Epidermal melanocyte (primary cell): ENCODE results near the gene CLDN17.

Source experiments
- DNase-seq: peaks from one replicate; pipeline ENCODE4 v3.0.0; 2011; ENCODE audit warnings: low spot score; ENCODE audit not compliant: insufficient read length

Gene CLDN17

DNA sequence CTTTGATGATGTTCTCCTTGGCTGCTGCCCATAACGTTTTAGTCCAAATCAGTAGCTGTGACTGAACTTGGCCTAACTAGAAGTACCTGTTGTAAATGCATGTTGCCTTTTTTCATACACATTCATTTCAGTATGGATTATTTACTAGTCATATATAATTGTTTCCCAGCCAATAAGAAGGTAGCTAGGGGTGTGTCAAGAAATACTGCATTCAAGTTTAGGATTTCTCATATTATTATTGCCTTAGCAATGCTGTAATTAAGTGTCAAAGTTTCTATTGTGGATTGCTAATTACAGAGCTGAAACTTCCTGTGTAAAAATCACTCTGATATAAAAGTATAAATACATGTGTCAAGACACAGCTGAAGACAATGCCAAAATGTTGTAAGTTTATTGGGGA is at the start of gene CLDN17:
TSS of gene CLDN17 (minus strand) at position 101 of the 400 bp plus-strand sequence. CDS start 188 bp downstream, outside the sequence.
- DNase-seq, result no peak

DNA sequence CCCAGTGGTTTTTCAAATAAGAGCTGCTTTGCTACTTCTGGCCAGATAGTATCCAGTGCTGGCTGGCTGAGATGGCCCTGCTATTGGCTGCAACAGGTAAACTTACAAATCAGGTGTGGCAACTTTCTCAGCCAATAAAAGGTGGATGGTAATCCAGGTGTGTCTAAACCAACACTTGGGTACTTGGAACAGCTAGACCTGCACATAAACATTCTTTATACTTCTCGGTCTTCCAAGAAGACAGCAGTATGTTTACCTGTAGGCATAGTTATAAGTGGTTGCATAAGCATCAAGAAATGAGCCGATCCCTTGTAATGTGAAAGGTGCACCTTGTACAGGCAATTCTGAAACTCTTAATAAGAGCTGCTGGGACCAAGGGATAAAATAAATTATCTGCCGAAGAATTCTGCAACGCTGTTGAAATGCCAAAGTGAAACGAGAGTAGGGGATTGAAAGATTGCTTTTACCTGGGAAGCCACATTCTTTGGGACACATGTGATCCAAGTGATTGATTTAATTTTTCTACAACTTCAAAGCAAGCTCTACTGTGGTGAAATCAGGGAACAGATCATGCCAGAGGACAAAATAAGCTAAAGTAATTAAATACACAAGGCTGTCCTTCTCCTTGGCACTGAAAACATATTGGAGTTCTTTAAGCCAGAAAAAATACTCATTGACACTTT is 49.6 kb upstream of the CLDN17 start, which contains the start of gene CLDN8:
TSS of gene CLDN8 (minus strand) at position 57 of the 683 bp plus-strand sequence. CDS start 172 bp downstream, outside the sequence.
- DNase-seq, result no peak

GRCh38 chr21:30211071-30211470 is 44.5 kb upstream of the CLDN17 start:
- DNase-seq, result no peak

DNA sequence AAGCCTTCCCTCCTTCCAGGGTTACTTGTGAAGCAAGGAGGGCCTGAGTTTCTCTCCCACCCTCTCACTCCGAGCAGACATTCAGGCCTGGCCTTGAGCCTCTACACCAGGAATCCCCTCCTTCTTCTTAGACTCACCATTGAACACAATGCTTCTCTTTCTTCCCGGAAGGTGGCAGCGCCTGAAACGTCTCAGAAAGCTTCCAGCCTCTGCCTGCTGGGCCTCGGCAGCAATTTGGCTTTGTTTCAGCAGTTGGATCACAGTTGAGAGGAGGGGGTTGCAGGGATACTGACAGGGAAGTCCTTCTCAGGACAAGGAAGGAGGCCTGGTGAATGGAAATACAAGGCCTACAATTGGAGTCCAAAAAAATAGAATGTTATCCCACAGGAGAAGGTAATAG is 43.0 kb upstream of the CLDN17 start:
- no peak for DNase-seq

- DNase-seq, result no peak
These were observed 40.6 kb upstream of the CLDN17 start for GRCh38 chr21:30207252-30207579.

DNA sequence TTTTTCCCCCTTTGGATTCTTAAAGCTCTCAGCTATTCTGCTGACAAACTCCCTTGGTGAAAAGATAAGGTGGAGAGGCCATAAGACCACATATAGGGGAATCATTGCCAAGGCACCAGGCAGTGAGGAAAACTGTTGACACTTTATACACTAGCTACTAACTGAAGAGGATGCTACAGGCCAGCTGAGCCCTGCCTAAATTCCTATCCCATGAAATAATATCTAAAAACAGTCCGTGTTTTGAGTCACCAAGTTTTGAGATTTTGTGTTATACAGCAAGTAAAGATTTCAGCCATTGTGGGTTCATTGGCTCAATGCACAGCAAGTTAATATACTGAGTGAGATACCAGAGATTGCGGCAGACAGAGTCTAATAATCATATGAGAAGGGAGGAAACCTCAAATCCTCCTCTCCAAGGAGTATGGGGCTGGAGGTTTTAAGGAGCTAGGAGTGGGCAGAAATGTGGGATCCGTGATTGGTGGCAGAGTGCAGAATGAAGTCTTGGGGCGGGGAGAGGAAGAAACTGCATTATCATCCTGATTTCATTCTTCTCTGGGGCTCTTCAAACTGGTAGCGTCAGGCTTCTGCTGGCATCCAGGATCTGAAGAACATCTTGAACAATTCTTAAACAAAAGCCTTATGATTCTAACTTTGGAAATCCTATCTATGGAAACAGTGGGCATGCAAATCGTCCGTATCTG is 40.1 kb upstream of the CLDN17 start:
- DNase-seq, result no peak

DNA sequence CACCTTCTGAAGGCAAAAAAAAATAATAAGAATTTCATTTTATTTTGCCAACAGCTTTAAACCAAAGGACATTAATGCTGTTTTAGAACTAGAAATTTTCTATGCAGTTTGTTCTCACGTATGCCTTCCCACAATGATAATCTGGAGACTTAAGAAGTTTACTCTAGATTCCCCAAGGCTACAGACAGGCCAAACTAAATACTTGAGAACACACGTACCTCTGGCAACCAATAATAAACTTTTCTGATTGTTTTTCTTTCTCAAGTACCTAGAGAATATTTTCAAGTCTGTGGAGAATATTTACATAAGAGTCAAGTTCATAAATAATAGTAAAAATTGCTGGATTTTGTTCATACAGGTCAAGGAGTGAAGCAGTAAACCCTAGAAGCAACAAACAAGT is 33.4 kb upstream of the CLDN17 start:
- no peak for DNase-seq

- no peak for DNase-seq
These were observed 28.2 kb upstream of the CLDN17 start for GRCh38 chr21:30194701-30195299.

DNA sequence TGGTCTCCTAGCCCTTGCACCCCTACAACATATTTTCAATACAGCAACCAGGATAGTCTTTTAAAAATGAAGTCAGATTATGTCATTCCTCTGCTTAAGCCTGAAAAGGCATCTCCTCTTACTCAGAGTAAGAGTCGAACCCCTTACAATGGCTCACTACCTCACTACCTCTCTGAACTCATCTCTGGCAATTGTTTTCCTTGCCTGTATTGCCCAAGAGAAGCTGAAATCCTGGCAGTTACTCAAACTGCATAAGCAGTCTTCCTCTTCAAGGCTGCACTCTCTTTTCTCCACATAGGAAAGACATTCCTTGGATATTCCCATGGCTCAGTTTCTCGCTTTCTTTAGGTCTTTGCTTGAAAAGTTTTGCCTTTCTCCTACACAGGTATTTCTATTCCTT is 26.6 kb upstream of the CLDN17 start:
- no peak for DNase-seq

DNA sequence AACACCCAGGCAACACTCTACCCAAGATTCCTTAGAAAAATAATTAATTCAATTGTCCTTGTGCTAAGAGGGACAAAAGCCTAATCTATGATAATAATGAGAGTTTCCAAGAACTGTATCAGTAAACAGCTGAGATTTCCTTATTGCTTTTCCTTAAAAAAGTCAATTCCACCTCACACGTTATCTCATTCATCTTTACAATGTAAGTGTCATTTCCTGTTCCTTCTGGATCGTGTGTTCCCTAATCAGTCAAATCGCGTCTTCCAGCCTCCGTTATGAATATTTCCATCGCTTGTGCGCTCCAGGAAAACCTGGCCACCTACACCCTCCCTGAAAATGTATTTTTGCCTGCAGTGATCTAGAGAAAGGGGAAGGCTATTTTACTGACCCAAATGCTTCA is 23.9 kb upstream of the CLDN17 start:
- DNase-seq, result no peak

GRCh38 chr21:30189773-30190172 is 23.2 kb upstream of the CLDN17 start:
- DNase-seq, result no peak

- no peak for DNase-seq
These were observed 19.6 kb upstream of the CLDN17 start for GRCh38 chr21:30186242-30186641.

DNA sequence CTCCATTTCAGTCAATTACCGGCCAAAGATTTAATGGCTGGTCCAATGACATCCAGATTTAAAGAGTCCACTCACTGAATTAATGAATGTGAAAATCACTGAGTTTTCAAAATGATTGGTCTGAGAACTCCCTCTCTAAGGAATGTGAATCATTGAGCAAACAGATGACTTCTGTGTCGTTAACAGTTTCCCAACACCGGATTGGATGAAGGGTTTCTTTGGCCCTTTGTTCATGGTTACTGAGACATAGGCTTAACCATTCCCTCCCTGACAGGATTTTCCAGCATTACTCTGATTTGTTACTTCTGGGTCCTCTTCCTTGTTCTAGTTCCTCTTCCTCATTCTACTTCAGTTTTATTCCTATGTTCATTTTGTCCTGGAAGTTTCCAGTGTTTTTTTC is 1.5 kb upstream of the CLDN17 start:
- no peak for DNase-seq

DNA sequence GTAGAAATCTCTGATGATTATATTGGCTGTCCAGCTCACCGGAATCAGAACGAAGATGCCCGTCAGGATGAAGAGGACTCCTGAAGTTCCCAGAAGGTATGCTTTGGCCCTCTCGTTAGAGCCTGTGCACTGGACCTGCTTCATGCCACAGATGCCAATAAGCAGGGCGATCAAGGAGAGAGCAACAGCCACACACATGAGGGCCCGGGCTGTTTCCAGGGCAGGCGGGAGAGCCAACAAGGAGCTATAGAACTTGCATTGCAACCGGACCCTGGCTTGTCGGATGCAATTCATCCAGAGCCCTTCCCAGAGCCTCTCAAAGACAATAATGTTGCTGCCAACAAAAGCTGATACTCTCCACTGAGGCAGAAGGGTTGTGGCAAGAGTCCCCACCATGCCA is 434 bp downstream of the CLDN17 start:
- DNase-seq, result no peak

DNA sequence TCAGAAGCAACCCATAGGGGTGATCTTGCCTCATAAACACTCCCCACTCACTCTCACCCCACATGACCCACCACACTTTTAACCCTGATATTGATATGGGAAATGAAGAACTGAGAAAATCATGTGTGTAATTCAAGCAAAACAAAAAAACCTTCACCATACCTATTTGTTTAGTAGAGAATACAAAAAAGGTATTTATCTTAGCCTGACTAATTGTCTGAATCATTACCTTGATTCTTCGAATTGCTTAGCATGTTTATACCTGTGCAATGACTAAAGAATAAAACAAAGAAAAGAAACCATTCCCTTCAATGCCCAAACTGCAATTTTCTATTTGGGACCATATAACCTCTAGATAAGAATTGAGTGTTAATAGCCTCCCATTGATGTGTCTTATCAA is 1.8 kb downstream of the CLDN17 start:
- no peak for DNase-seq

DNA sequence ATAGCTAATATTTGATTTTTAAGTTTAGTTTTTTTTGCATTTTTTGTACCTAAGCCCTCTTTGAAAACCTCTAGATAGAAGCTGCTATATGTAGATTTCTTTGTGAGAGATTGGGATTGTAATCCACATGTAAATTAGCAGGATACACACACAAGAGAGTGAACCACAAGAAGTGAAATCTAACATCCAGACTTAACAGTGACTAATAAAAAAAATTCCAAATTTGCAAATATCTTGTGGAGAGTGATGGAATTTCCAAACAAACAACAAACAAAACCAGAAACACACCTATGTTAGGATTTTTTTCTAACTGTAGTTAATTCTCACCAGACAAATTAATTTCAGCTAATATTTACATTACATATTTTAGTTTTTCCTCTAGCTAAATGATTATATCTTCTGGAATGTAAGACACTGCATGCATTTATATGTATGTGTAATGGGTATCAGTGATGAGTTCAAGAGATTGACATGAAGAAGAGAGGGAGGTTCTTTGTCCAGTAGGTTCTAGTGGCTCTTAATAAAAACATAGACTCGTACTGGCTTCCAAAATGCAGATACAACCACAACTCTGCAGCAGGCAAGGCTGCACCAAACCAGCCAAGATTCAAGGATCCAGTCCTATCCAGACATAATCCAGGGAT is 12.8 kb downstream of the CLDN17 start:
- no peak for DNase-seq

- DNase-seq, result no peak
These were observed 13.8 kb downstream of the CLDN17 start for GRCh38 chr21:30152792-30153191.

DNA sequence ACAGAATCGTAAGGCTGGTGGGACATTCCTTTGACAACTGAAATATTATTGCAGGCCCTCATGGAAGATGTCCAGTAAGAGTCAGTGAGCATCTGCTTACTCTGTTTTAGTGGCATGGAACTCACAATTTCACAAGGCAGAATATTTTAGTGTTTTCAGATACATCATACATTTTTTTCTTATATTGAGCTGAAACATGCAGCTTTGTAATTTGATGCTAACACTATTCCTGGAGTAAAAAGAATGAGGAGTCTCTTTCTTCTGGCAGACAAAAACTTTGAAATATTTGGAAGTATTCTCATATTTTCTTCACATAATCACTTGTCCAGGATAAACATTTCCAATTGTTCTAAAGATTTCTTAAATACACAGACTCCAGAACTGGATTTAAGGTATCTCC is 17.7 kb downstream of the CLDN17 start:
- no peak for DNase-seq

- no peak for DNase-seq
These were observed 19.9 kb downstream of the CLDN17 start for GRCh38 chr21:30146558-30147282.

GRCh38 chr21:30138483-30138882 is 28.1 kb downstream of the CLDN17 start:
- DNase-seq, result no peak

DNA sequence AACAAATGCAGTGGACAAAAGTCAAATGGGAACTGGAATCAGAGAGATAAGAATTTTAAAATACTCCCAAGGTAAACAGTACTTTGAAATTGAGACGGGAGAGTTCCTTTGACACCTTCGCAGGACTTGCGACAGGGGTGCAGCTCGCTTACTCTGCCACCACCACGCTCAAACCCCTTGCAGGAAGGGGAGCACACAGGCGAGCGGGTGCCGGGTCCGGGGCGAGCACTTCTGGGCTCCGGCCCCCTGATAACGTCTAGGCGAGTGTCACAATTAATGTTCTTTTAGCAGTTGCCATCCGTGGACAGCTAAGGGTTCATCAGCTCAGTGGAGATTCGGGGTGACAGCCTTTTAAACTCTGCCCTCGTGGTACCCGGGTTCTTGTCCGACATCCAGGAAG is 37.4 kb downstream of the CLDN17 start:
- no peak for DNase-seq

- no peak for DNase-seq
These were observed 40.0 kb downstream of the CLDN17 start for GRCh38 chr21:30126576-30126975.
